Osteoblast (primary cell): Measurements from ENCODE around the gene F2RL1. TPM values are rescaled to one million over a fixed set of nuclear protein-coding genes. Genes with fewer than 3 reads are reported as not detected.
"Not testable (repeated sequence)": the region's sequence is repeated elsewhere in the genome, so short reads cannot be mapped to it uniquely, and the experiment has no call there.

Experiments
- DNase-seq: peaks from one replicate; pipeline ENCODE4 v3.0.0; 2011; ENCODE audit warnings: low spot score, mixed read lengths; ENCODE audit not compliant: insufficient read length; ENCODE audit errors: missing footprints
- H2AFZ ChIP-seq: 2 replicates; pipeline ENCODE4 v1.6.0; 2011; ENCODE audit warnings: mild to moderate bottlenecking, low read length
- H3K27ac ChIP-seq: 2 replicates; pipeline ENCODE4 v1.5.1; 2011; ENCODE audit warnings: mild to moderate bottlenecking, low read depth, low read length, moderate library complexity
- H3K27me3 ChIP-seq: 2 replicates; pipeline ENCODE4 v1.6.0; 2012; ENCODE audit warnings: mild to moderate bottlenecking, control low read depth, inconsistent platforms, low read length, moderate library complexity; ENCODE audit not compliant: insufficient read depth
- H3K36me3 ChIP-seq: 2 replicates; pipeline ENCODE4 v1.5.1; 2011; ENCODE audit warnings: mild to moderate bottlenecking, low read length, control low read depth, moderate library complexity; ENCODE audit not compliant: insufficient read depth
- H3K4me1 ChIP-seq: 2 replicates; pipeline ENCODE4 v1.5.1; 2011; ENCODE audit warnings: mild to moderate bottlenecking, low read length, control low read depth, moderate library complexity; ENCODE audit not compliant: insufficient read depth
- H3K4me2 ChIP-seq: 2 replicates; pipeline ENCODE4 v1.6.0; 2011; ENCODE audit warnings: mild to moderate bottlenecking, low read length; ENCODE audit not compliant: insufficient read depth
- H3K4me3 ChIP-seq: fragments of 200-600 bp; sonication (generic); 3 replicates; pipeline ENCODE4 v1.5.1; 2012; ENCODE audit warnings: mild to moderate bottlenecking, low read length, inconsistent platforms; ENCODE audit not compliant: insufficient read depth
- H3K79me2 ChIP-seq: 2 replicates; pipeline ENCODE4 v1.6.0; 2012; ENCODE audit warnings: mild to moderate bottlenecking, low read length, control low read depth, inconsistent platforms; ENCODE audit not compliant: insufficient read depth
- H3K9me3 ChIP-seq: 2 replicates; pipeline ENCODE4 v1.5.1; 2011; ENCODE audit warnings: low read depth, low read length, control low read depth
- H4K20me1 ChIP-seq: 2 replicates; pipeline ENCODE4 v1.6.0; 2012; ENCODE audit warnings: mild to moderate bottlenecking, low read length, control low read depth; ENCODE audit not compliant: insufficient read depth
- total RNA-seq: library from RNA; depleted of rRNA; stranded (reverse); fragments of >200 nt; gene quantifications from 2 replicates; pipeline ENCODE4 v1.2.3, GENCODE V29; 2012
- TF ChIP-seq, protein P1 (sequence below): IDR thresholded peaks from 2 replicates; pipeline ENCODE4 v1.5.1; 2011; ENCODE audit warnings: mild to moderate bottlenecking, low read depth, low read length, moderate library complexity; ENCODE audit errors: extremely low read depth

The F2RL1 gene
- total RNA-seq, 1 donor = 1.8 TPM

DNA sequence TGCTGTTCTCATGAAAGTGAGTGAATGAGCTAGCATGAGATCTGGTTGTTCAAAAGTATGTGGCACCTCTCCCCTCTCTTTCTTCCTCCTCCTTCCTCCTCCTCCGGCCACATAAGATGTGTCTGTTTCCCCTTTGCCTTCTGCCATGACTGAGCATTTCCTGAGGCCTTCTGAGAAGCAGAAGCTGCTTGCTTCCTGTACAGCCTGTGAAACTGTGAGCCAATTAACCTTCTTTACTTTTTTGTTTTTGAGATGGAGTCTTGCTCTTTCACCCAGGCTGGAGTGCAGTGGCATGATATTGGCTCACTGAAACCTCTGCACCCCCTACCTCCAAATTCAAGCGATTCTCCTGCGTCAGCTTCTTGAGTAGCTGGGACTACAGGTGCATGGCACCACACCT is 37.1 kb downstream of the F2RL1 start:
- Histone ChIP-seq H3K4me2 (no peak overlapping the region), H3K27ac (no peak overlapping the region), H3K4me1 (no peaks in the 10 kb centered on the region), H4K20me1 (no peaks in the 10 kb centered on the region), H3K9me3 (no peaks in the 10 kb centered on the region), H2AFZ (no peak overlapping the region), H3K4me3 (no peak overlapping the region), H3K79me2 (no peaks in the 10 kb centered on the region), H3K36me3 (no peaks in the 10 kb centered on the region), H3K27me3 (no peaks in the 10 kb centered on the region)
- DNase-seq = no peak
- TF ChIP-seq, protein P1, sequence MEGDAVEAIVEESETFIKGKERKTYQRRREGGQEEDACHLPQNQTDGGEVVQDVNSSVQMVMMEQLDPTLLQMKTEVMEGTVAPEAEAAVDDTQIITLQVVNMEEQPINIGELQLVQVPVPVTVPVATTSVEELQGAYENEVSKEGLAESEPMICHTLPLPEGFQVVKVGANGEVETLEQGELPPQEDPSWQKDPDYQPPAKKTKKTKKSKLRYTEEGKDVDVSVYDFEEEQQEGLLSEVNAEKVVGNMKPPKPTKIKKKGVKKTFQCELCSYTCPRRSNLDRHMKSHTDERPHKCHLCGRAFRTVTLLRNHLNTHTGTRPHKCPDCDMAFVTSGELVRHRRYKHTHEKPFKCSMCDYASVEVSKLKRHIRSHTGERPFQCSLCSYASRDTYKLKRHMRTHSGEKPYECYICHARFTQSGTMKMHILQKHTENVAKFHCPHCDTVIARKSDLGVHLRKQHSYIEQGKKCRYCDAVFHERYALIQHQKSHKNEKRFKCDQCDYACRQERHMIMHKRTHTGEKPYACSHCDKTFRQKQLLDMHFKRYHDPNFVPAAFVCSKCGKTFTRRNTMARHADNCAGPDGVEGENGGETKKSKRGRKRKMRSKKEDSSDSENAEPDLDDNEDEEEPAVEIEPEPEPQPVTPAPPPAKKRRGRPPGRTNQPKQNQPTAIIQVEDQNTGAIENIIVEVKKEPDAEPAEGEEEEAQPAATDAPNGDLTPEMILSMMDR = no peak

GRCh38 chr5:76856800-76857199 is 38.0 kb downstream of the F2RL1 start:
- H3K4me2 ChIP-seq, H2AFZ ChIP-seq, H3K27ac ChIP-seq, H3K4me3 ChIP-seq, H3K79me2 ChIP-seq, H3K4me1 ChIP-seq, H3K9me3 ChIP-seq, DNase-seq, H3K27me3 ChIP-seq, H3K36me3 ChIP-seq, H4K20me1 ChIP-seq: not testable (repeated sequence)

DNA sequence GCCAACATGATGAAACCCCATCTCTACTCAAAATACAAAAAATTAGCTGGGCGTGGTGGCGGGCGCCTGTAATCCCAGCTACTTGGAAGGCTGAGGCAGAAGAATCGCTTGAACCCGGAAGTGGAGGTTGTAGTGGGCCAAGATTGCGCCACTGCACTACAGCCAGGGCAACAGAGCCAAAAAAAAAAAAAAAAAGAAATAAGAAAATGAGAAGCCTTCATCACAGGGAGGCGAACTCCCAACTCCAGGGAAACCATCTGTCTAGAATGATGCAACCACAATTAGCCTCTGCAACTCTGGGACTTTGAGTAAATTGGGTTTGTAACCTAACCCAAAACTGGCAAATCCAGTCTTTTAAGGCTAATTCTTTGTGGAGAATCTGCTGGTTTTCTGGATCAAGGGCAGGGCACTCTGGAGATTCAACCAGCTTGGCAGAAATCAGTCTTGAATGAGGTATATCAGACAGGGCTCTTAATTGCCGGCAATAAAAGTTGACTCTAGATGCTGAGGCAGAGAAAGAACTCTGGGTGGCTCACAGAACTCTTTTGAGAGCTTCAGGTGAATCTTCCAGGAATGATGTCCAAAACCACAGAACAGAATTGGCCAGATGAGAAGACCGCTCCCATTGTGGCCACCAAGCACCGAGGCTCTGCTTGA is 40.9 kb downstream of the F2RL1 start:
- Histone ChIP-seq H3K9me3 (no peaks in the 10 kb centered on the region), H3K4me3 (no peak overlapping the region), H3K79me2 (no peaks in the 10 kb centered on the region), H3K27ac (no peak overlapping the region), H3K36me3 (no peaks in the 10 kb centered on the region), H4K20me1 (no peaks in the 10 kb centered on the region), H3K4me1 (no peaks in the 10 kb centered on the region), H3K4me2 (no peak overlapping the region), H2AFZ (no peak overlapping the region), H3K27me3 (no peaks in the 10 kb centered on the region)
- DNase-seq = no peak
- TF ChIP-seq, protein P1 = no peak

- no peaks in the 10 kb centered on the region for H3K27me3 ChIP-seq
- no peaks in the 10 kb centered on the region for H3K36me3 ChIP-seq
- TF ChIP-seq, protein P1 = no peak
- no peaks in the 10 kb centered on the region for H3K9me3 ChIP-seq
- H3K4me3 ChIP-seq = no peak overlapping the region
- no peaks in the 10 kb centered on the region for H3K79me2 ChIP-seq
- no peaks in the 10 kb centered on the region for H3K4me1 ChIP-seq
- no peak for DNase-seq
- H2AFZ ChIP-seq = no peak overlapping the region
- no peaks in the 10 kb centered on the region for H4K20me1 ChIP-seq
- H3K4me2 ChIP-seq = no peak overlapping the region
- no peak overlapping the region for H3K27ac ChIP-seq
Observed at GRCh38 chr5:76861612-76862011, 42.8 kb downstream of the F2RL1 start.
